Loucy (cell line): ENCODE results near the gene ARHGAP26.

Source experiments
- EZH2phosphoT487 ChIP-seq: fragments of 200-600 bp; IDR thresholded peaks from 2 replicates; pipeline ENCODE4 v1.6.1; 2018; ENCODE audit warnings: antibody characterized with exemption, mild to moderate bottlenecking, moderate library complexity, borderline replicate concordance
- TF ChIP-seq, protein P1 (sequence below): fragments of 200-600 bp; sonication (generic); conservative IDR thresholded peaks from 2 replicates; pipeline ENCODE4 v1.5.1; 2014; ENCODE audit warnings: mild to moderate bottlenecking, antibody characterized with exemption, low read length

DNA sequence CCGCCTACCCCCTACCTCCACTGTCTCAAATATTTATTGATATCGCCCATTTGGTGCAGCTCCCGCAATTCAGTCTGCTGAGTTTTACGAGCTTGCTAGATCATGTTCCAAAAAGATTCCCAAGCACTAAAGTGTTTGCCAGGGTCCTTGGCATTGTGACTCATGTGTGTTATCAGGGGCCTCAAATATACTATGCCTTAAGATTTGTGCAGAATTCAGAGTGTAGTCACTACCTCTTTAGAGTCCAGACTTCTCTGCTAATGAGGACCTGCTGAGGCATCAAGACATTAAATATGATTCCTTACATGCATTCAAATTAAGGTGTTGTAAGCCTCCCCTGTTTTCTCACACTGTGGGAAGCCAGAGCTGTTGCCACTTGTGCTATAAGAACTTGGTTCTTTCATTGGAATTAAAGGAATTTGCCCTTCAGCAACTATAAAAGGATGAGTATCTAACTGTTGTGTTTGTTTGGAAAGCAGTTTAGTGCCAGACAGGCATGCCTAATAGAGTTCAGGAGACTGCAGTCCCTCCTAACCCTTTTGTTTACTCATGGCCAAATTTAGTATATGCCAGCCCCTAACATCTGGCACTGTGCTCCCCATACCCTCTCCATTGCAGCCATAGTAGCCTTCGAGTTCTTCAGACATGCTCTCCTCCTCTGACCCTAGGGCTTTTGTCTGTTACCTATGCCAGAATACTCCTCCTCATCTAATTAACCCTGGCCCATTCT is 316.9 kb downstream of the ARHGAP26 start:
- TF ChIP-seq, protein P1, sequence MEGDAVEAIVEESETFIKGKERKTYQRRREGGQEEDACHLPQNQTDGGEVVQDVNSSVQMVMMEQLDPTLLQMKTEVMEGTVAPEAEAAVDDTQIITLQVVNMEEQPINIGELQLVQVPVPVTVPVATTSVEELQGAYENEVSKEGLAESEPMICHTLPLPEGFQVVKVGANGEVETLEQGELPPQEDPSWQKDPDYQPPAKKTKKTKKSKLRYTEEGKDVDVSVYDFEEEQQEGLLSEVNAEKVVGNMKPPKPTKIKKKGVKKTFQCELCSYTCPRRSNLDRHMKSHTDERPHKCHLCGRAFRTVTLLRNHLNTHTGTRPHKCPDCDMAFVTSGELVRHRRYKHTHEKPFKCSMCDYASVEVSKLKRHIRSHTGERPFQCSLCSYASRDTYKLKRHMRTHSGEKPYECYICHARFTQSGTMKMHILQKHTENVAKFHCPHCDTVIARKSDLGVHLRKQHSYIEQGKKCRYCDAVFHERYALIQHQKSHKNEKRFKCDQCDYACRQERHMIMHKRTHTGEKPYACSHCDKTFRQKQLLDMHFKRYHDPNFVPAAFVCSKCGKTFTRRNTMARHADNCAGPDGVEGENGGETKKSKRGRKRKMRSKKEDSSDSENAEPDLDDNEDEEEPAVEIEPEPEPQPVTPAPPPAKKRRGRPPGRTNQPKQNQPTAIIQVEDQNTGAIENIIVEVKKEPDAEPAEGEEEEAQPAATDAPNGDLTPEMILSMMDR: no peak
- no peak for TF ChIP-seq EZH2phosphoT487
